ENCODE data around the gene ASB5.

DNA sequence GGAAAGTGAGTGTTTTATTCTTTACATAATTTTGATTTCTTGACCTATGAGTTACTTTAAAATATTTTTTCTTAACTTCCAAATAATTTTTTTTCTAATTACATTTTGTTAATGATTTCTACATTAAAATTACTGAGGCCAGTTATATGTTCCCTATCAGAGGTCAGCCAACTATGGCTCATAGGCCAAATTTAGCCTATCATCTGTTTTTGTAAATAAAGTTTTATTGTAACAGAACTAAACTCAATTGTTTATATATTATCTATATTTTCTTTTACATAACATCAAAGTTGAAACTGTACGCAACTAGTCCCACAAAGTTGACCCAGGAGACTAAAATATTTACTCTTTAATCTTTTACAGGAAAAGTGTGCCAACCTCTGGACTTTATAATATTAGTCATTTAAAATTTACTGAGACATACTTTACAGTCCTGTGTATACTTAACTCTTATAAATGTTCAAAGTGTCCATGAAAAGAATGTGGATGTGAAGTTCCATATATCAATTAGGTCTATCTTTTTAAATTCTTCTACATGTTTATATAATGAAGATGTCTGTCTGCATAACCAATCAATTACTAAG is 26.2 kb downstream of the ASB5 start:
- TF ChIP-seq POLR2AphosphoS5 (IDR thresholded peaks at IDR 0.05; ENCODE audit: low read depth, low read length) (no peak), TCF7L2 (IDR thresholded peaks at IDR 0.05; ENCODE audit: borderline replicate concordance, extremely low read depth, insufficient read depth, insufficient read length) (no peak), EZH2 (IDR thresholded peaks at IDR 0.05) (no peak), EZH2phosphoT487 (IDR thresholded peaks at IDR 0.05; ENCODE audit: borderline replicate concordance) (no peak), POLR2A (IDR thresholded peaks at IDR 0.05; ENCODE audit: borderline replicate concordance, extremely low read depth, insufficient read depth, insufficient read length) (no peak), SIN3A (IDR thresholded peaks at IDR 0.05; ENCODE audit: low read depth) (no peak)
- TF ChIP-seq, protein P1, sequence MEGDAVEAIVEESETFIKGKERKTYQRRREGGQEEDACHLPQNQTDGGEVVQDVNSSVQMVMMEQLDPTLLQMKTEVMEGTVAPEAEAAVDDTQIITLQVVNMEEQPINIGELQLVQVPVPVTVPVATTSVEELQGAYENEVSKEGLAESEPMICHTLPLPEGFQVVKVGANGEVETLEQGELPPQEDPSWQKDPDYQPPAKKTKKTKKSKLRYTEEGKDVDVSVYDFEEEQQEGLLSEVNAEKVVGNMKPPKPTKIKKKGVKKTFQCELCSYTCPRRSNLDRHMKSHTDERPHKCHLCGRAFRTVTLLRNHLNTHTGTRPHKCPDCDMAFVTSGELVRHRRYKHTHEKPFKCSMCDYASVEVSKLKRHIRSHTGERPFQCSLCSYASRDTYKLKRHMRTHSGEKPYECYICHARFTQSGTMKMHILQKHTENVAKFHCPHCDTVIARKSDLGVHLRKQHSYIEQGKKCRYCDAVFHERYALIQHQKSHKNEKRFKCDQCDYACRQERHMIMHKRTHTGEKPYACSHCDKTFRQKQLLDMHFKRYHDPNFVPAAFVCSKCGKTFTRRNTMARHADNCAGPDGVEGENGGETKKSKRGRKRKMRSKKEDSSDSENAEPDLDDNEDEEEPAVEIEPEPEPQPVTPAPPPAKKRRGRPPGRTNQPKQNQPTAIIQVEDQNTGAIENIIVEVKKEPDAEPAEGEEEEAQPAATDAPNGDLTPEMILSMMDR (IDR thresholded peaks at IDR 0.05 in 2 of 3, conservative IDR thresholded peaks at IDR 0.05 in 1 of 3; ENCODE audit: borderline replicate concordance in 1 of 3, insufficient read depth in 1 of 3, low read depth in 2 of 3, low read length in 2 of 3): no peak
- TF ChIP-seq, protein P2, sequence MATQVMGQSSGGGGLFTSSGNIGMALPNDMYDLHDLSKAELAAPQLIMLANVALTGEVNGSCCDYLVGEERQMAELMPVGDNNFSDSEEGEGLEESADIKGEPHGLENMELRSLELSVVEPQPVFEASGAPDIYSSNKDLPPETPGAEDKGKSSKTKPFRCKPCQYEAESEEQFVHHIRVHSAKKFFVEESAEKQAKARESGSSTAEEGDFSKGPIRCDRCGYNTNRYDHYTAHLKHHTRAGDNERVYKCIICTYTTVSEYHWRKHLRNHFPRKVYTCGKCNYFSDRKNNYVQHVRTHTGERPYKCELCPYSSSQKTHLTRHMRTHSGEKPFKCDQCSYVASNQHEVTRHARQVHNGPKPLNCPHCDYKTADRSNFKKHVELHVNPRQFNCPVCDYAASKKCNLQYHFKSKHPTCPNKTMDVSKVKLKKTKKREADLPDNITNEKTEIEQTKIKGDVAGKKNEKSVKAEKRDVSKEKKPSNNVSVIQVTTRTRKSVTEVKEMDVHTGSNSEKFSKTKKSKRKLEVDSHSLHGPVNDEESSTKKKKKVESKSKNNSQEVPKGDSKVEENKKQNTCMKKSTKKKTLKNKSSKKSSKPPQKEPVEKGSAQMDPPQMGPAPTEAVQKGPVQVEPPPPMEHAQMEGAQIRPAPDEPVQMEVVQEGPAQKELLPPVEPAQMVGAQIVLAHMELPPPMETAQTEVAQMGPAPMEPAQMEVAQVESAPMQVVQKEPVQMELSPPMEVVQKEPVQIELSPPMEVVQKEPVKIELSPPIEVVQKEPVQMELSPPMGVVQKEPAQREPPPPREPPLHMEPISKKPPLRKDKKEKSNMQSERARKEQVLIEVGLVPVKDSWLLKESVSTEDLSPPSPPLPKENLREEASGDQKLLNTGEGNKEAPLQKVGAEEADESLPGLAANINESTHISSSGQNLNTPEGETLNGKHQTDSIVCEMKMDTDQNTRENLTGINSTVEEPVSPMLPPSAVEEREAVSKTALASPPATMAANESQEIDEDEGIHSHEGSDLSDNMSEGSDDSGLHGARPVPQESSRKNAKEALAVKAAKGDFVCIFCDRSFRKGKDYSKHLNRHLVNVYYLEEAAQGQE (IDR thresholded peaks at IDR 0.05; ENCODE audit: low read depth): no peak
- TF ChIP-seq, protein P3, sequence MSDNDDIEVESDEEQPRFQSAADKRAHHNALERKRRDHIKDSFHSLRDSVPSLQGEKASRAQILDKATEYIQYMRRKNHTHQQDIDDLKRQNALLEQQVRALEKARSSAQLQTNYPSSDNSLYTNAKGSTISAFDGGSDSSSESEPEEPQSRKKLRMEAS (IDR thresholded peaks at IDR 0.05): no peak
